Activated naive CD8-positive, alpha-beta T cell treated with anti-CD3 and anti-CD28 coated beads, Interleukin-2, amount 50 U/mL, for 16 hours (primary cell): ENCODE results near the gene NSMCE4A.
"Not testable (repeated sequence)": the region's sequence is repeated elsewhere in the genome, so short reads cannot be mapped to it uniquely, and the experiment has no call there.

Experiments used
- DNase-seq: peaks from one replicate; pipeline ENCODE4 v3.0.0-alpha.2; 2020; ENCODE audit warnings: low read depth, low spot score

NSMCE4A gene, protein sequence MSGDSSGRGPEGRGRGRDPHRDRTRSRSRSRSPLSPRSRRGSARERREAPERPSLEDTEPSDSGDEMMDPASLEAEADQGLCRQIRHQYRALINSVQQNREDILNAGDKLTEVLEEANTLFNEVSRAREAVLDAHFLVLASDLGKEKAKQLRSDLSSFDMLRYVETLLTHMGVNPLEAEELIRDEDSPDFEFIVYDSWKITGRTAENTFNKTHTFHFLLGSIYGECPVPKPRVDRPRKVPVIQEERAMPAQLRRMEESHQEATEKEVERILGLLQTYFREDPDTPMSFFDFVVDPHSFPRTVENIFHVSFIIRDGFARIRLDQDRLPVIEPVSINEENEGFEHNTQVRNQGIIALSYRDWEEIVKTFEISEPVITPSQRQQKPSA

DNA sequence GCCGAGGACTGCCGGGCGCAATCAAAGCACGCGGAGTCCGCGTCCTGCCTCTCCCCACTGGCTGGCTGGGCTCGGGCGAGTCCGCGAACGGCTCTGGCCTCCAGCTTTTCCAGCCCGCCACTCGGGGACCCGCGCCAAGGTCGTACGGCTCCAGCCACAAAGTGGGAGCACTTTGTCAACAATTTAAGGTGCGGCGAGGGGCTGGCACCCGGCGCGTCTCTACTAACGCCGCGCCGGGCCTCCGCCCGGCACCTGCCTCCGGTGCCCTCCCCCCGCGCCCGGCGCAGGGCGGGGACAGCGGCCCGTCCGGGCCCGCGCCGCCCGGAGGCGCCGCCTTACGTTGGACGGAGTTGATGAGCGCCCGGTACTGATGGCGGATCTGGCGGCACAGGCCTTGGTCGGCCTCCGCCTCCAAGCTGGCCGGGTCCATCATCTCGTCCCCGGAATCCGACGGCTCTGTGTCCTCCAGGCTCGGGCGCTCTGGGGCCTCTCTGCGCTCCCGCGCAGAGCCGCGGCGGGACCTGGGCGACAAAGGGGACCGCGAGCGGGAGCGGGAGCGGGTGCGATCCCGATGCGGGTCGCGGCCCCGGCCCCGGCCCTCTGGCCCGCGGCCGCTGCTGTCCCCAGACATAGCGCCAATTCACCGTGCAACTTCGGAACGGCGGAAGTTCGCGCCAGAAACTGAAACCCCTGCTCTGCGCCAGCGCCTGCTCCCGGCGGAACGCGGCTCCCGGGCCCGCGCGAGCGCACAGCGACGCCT lies at the start of gene NSMCE4A:
Gene NSMCE4A, minus strand, starts transcription at position 683 of the 760 bp plus-strand sequence. Its CDS starts 52 bp downstream, at position 631.
- peak; percentile 49 for DNase-seq

DNA sequence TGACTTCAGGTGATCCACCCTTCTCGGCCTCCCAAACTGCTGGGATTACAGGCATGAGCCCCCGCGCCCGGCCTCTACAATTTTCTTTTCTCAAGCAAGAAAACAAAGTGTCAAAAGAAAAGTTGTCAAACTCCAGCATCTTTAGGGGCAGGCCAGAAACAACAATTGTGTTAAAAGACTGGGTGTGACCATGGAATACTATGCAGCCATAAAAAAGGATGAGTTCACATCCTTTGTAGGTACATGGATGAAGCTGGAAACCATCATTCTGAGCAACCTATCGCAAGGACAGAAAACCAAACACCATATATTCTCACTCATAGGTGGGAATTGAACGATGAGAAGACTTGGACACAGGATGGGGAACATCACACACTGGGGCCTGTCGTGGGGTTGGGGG lies 48.2 kb upstream of the NSMCE4A start:
- DNase-seq: not testable (repeated sequence)

DNA sequence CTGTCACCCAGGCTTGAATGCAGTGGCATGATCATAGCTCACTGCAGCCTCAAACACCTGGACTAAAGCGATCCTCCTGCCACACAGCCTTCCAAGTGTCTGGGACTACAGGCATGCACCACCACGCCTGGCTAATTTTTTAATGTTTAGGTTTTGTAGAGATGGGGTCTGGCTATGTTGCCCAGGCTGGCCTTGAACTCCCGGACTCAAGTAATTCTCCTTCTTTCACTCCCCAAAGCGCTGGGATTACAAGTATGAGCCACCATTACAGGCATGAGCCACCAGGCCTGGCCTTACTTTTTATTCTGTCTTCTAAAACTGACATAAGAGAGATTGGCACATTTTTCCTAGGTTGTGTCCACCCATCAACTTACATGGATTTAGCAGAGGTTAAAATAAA lies 47.3 kb upstream of the NSMCE4A start:
- no peak for DNase-seq

DNA sequence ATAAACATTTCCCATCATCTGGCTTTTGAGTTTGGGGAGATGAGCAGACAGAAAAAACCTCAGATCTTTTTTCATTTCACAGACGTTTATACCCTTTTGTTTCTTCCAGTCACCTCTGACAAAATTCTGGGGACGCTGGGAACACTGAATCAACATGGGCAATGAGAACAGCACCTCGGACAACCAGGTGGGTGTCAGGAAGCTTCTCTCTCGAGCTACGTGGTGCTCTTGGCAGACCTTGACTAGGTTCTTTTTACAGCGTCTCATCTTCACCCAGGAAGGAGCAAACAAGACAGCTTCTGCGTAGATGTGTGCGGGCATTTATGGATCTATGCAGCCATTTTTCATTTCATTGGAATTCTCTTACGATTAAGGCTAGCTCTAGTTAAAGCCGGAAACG lies 46.8 kb upstream of the NSMCE4A start:
- DNase-seq: no peak

DNA sequence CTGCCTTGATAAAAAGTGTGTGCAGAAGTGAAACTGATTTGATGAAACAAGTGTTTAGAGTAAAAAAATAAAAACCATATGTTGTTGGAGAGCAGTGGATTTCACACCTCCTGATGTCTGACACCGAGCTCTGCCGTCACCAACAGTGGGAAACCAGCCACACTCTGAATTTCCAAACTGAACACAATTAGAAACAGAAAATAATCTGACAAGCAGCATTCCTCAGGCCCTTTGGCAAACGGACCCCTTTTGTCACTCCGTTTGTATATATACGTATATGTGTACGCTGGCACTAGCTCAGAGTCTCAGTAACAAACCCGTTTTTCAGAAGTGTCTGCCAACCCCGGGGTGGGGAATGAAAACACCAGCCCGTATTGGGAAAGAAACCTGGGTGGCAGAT lies 46.4 kb upstream of the NSMCE4A start:
- no peak for DNase-seq

DNA sequence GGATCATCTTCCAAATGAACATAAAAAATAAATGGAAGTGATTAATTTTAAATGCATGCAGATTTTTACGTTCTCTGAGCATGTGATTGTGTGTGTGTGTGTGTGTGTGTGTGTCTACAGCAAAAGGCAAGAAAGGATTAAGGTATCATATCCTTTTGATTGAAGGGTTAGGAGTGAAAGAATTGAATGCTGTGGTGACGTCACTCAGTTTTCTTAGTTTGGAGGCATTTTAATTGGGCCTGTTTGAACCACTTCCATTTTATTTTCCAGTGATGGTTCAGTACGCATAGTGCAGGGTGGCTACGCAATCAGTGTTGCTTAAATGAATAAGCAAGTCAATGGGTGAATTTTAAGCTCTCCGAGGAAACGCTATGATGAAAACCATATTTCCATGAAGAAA lies 45.2 kb upstream of the NSMCE4A start:
- DNase-seq: no peak

DNA sequence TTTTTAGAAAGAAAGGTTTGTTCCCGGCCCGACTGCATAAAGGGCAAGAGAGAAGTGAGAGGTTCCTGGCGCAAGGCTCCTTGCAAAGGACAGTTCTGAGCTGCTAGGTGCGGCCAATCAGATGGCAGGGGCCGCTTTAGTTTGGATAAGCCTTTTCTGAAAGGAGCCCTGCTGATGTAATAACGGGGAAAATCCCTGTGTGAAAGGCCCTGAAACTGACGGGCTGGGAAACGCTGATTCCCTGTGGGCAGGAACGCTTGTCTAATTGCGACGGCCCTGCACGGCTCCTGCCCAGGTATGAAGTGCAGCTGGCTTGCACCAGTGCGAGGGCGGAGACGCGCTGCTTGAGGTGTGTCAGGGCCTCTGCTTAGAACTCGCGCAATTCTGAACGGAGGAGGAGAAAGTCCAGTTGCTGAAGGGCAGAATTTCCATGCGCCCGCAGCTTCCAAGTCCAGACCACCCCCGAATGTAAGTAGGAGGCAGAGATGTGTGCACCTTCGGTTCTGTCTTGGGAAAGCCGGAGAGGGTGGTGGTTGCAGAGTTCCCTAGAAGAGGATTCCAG lies 44.5 kb upstream of the NSMCE4A start:
- no peak for DNase-seq

DNA sequence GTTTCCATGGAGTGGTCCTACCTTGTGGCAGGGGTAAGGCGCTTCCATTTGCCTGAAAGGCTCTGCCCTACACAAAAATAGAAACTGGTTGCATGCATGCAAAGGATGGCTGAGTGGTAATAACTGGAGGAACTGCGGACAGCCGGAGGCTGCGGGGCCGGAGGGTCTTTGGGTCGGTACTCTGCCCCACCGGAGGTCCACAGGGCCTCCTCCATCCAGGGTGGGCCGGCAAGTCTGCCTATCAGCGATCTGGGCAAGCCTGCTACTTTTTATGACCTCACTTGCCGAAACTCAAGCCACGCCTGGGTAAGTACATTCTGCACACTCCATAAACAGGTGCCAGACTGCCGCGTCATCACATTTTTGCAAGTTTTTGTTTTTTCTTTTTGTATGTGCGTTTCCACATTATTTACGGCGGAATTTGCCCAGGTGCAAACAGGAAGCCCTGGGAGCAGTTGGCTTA lies 44.0 kb upstream of the NSMCE4A start:
- no peak for DNase-seq

DNA sequence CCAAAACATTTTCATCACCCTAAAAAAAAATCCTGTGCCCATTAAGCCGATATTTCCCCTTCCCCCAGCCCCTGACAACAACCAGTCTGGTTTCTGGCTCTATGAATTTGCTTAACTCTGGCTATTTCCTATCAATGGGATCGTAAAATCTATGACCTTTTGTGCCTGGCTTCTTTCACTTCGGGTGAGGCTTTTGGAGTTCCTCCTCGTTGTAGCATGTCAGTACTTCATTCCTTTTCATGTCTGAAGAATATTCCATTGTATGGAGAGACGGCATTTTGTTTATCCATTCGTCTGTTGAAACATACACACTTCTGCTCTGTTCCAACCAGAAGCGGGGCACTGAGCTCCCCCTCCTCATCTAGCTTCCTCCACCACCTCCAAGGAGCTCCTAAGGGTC lies 43.5 kb upstream of the NSMCE4A start:
- no peak for DNase-seq

DNA sequence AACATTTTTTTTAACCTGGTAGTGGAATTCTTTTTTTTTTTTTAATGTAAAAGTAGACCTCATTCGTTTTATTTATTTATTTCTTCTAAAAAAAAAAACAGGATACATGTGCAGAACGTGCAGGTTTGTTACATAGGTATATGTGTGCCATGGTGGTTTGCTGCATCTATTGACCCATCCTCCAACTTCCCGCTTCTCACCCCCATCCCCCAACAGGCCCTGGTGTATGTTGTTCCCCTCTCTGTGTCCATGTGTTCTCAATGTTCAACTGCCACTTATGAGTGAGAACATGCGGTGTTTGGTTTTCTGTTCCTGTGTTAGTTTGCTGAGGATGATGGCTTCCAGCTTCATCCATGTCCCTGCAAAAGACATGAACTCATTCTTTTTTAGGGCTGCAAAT lies 42.9 kb upstream of the NSMCE4A start:
- DNase-seq: not testable (repeated sequence)

DNA sequence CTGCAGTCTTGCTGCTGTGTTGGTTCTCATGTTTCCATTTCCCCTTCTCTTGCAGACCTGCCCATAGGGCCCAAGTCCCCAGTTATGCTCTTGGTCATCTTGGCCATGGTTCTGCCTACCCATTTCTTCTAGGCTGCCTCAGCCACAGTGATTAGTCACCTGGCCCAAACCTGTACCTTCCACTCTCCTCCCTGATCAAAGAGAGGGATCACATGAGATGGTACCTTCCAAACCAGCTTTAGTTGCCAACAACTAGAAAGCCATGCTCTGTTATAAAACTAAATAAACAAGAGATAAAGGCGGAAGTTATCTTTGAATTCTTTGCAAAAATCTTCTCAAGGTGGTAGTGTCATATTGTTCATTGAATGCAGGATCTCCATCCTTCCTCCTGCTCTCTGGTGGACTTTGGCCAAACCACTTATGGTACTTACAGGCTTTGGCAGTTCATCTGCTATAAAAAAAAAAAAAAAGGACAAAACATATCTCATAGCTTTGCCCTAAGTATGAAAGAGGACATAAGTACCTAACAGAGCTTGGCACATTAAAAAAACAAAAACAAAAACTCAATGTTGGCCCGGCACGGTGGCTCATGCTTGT lies 39.7 kb upstream of the NSMCE4A start:
- DNase-seq: no peak

DNA sequence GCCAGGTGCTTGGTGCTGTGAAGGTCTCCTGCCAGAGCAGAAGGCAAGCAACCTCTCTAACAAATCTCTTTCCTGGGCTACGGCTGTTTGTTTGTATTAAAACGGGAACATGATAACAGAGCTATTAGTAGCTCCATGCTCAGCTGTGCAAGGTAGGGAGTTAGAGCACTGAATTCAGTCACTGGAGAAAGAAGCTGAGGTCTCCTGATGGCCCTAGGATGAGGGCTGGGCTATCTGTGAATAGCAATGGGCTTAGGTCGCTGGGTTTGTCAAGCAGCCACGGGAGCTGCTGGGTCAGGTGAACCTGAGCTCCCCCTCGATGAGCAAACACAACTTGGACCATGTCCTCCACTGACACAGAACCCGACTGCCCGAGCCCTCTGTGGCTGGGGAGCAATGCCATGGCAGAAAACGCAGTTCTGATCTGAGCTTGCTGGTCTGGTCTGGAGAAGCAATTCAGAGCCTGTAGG lies 38.3 kb upstream of the NSMCE4A start:
- no peak for DNase-seq

DNA sequence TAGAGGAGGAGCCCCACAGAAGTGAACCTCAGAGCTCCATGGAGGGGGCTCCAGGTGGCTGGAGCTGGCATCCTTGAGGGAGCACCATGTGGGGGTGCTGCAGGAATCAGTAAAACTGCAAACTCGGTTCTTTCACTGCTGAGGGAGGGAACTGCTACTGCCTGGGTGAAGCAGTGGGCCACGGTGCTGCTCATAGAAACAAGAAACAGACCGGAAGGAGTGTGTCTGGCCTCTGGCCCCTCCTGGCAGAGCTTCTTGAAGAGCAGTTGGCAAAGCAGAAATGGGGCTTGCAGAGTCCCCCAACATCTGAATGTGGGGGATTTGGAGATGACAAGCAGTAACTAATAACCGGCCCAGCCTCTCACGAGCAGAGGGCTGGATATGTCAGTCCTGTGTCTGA lies 37.7 kb upstream of the NSMCE4A start:
- DNase-seq: no peak

DNA sequence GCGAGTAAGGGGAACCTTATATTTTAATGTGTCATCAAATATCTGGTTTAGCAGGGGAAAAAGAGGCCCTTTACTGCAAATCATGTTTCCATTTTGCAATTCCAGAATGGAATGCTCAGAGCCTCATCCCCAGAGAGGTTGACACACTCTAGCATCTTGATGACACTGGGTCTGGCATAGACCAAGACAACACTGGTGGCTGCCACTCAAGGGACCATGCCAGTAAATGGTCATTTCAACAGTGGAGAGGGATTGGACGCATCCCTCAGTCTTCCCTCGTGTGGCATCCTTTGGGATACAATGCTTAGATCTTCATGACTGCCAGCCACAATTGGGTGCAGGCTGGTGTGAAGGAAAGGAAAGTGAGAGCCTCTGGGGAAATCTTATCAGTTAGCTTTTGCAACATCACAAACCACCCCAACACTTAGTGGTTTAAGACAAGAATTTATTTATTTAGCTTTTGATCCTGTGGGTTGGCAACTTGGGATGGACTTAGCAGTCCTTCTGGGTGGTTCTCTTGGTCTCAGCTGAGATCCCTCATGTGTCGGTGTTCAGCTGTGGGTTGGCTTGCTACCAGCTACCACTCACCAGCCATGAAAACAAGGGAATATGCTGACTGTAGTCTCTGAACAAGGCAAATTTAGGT lies 35.5 kb upstream of the NSMCE4A start:
- DNase-seq: no peak

DNA sequence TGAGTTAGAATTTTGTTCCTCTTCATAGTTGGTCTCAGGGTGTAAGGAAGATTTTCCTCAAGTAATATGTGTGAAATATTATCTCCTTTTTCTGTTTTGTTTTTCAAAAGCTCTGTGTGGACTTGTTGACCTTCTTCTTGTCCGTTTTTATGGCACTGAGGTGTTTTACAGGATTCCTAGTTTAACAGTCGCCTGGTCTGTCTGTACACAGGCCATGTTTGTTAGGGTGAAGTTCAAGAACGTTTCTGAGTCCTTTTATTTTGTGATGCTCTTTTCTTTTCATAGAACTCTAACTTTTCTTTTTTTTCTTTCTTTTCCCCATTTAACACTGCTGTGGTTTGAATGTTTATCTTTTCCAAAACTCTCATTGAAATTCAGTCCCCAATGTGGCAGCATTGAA lies 32.4 kb upstream of the NSMCE4A start:
- no peak for DNase-seq

DNA sequence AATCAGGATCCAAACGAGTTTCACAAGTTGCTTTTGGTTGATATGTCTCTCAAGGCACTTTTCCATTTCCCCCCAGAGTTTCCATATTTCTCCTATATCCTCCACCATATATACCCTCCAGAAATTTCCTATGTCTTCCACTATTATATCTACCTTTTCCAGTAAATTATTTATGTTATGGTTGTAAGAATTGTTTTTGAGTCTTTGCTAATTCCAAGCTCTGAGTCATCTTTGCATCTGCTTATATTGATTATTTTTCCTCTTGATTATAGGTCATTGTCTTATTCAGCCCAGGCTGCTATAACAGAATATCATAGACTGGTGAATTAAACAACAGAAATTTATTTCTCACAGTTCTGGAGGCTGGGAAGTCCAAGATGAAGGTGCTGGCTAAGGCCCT lies 26.7 kb upstream of the NSMCE4A start:
- no peak for DNase-seq

DNA sequence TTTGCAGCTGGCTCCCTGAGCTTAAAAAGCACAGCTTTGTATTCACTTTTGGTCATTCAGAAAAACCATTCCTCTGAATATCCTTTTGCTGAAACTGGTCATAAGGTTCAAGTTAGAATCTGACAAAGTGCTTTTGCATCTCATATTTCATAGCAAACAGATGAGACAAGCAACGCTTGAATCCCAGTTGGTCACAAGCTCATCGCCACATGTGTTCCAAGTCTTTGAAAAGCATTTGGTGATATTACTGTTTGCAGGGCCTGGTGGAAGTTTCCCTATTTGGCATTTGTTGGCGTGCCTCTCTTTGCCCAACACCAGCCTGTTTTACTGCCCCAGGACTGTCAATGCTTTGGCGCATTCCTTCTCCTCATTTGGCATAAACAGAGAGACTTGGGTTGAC lies 24.3 kb upstream of the NSMCE4A start:
- no peak for DNase-seq

DNA sequence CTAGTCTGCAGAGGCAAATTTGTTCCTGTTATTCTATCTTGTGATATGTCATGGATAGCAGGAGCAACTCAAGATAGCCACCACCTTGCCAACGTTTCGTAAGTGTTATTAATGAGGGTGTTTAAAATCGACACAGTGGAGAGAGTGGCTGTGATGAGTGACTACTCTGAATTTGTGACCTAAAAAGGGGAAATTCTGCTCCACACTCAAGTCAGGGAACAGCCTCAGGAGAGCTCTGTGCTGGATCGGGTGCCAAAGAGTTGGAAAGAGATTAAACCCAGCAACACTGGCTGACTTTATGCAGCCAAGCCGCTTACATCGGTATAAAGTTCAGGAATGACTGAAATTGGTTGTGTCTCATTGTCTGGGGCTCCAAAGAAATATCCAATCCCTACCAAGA lies 23.4 kb upstream of the NSMCE4A start:
- no peak for DNase-seq

DNA sequence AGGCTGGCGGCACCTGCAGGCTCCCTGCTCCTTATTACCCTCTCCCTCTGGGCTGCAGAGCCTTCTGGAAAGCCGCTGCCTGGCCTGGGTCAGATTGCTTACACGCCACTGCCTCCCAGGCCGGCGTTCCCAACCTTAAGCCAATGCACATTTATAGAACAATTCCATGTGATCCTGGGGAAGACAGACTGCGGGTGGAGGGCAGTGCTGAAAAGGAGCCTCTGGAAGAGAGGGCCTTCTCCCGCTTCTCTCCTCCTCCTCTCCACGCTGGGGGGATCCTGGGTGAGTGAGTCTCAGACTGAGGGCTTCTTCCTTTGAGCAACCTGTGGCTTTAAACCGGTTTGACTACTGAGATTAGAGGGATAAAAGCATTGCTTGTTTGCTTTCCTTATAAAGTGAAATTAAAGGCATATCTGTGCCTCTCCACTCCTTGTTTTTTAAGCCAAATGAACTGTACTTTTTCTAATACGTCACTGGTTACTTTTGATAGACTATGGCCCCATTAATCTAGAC lies 19.5 kb upstream of the NSMCE4A start:
- no peak for DNase-seq

DNA sequence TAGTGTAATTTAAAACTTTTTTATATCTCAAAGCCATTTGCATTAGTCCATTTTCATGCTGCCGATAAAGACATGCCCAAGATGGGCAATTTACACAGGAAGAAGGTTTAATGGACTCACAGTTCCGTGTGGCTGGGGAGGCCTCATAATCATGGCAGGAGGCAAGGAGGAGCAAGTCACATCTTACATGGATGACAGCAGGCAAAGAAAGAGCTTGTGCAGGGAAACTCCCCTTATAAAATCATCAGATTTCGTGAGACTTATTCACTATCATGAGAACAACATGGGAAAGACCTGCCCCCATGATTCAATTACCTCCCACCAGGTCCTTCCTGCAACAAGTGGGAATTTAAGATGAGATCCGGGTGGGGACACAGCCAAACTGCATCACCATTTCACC lies 16.7 kb upstream of the NSMCE4A start:
- not testable (repeated sequence) for DNase-seq

DNA sequence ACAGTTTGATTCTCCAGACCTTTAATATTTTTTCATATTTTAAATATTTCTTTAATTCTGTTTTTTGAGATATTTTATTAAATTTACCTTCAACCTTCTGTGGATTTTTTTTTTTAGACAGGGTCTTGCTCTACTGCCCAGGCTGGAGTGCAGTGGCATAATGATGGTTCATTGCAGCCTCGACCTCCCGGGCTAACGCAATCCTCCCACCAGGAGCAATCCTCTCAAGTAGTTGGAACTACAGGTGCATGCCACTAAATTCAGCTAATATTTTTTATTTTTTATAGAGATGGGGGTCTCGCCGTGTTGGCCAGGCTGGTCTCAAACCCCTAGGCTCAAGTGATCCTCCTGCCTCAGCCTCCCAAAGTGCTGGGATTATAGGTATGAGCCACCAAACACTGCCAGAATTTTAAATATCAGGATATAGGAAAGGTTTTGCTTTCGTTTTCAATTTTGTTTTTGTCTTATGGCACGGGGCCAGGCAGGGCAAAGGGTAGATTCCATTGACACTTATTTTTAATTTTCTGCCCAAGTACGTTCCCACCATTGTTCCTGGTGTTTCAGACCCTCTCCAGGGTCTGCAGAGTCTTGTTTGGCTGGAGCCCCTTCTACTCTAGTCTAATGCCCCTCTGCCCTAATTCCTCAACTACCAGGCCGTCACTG lies 15.1 kb upstream of the NSMCE4A start:
- DNase-seq: no peak
